DMS114 treated with DMSO at 0.1 percent for 48 hours (cell line): ENCODE data around the gene RECK.
"Not testable (repeated sequence)": the region's sequence is repeated elsewhere in the genome, so short reads cannot be mapped to it uniquely, and the experiment has no call there.

ENCODE experiments used
- DNase-seq: peaks from one replicate; lab custom pipeline; 2025; ENCODE audit not compliant: unreplicated experiment; lab: John Stamatoyannopoulos, UW

RECK gene

GRCh38 chr9:36109071-36109470 lies 72.4 kb downstream of the RECK start:
- no peak for DNase-seq

GRCh38 chr9:36110434-36110833 lies 73.7 kb downstream of the RECK start:
- DNase-seq = no peak

- no peak for DNase-seq
Measured at GRCh38 chr9:36112516-36112915, 75.8 kb downstream of the RECK start.

- DNase-seq = no peak
Measured at GRCh38 chr9:36113999-36114398, 77.3 kb downstream of the RECK start.

- DNase-seq = no peak
Measured at GRCh38 chr9:36116593-36116992, 79.9 kb downstream of the RECK start.

- DNase-seq = no peak
Measured at GRCh38 chr9:36118201-36118600, 81.5 kb downstream of the RECK start.

- no peak for DNase-seq
Measured at GRCh38 chr9:36118706-36119105, 82.0 kb downstream of the RECK start.

GRCh38 chr9:36119476-36119875 lies 82.8 kb downstream of the RECK start:
- DNase-seq = no peak

- no peak for DNase-seq
Measured at GRCh38 chr9:36120705-36121104, 84.0 kb downstream of the RECK start.

GRCh38 chr9:36121971-36122370 lies 85.3 kb downstream of the RECK start:
- no peak for DNase-seq

GRCh38 chr9:36123515-36123914 lies 86.8 kb downstream of the RECK start:
- DNase-seq = no peak

- no peak for DNase-seq
Measured at GRCh38 chr9:36125062-36125855, 88.5 kb downstream of the RECK start.

GRCh38 chr9:36126016-36126730 lies 89.5 kb downstream of the RECK start:
- no peak for DNase-seq

GRCh38 chr9:36127652-36128244 lies 91.0 kb downstream of the RECK start:
- no peak for DNase-seq

GRCh38 chr9:36128349-36128748 lies 91.6 kb downstream of the RECK start:
- no peak for DNase-seq

- DNase-seq = no peak
Measured at GRCh38 chr9:36129139-36129538, 92.4 kb downstream of the RECK start.

GRCh38 chr9:36131666-36132065 lies 95.0 kb downstream of the RECK start:
- DNase-seq = not testable (repeated sequence)

GRCh38 chr9:36132086-36132485 lies 95.4 kb downstream of the RECK start:
- DNase-seq = no peak

- no peak for DNase-seq
Measured at GRCh38 chr9:36134761-36135505, 98.2 kb downstream of the RECK start.

GRCh38 chr9:36135741-36136271 lies 99.1 kb downstream of the RECK start:
- no peak for DNase-seq

GRCh38 chr9:36136272-36136893 lies 99.7 kb downstream of the RECK start, which contains the start of gene GLIPR2:
TSS of gene GLIPR2 (plus strand) at chr9:36136733. CDS start at chr9:36136779, 46 bp downstream.
- DNase-seq = peak; percentile 4
